HUES48 (cell line): Measurements from ENCODE around the gene USP6NL.
A peak's percentile ranks its signal among the peaks of the same experiment; 100 is the strongest.

ENCODE experiments used
- H3K27ac ChIP-seq: one replicate; pipeline ENCODE4 v1.7.0; 2013; ENCODE audit warnings: low read depth, low read length, inconsistent platforms
- H3K27me3 ChIP-seq: 2 replicates; pipeline ENCODE4 v1.6.1; 2013; ENCODE audit warnings: mild to moderate bottlenecking, low read length; ENCODE audit not compliant: control insufficient read depth, insufficient read depth
- H3K36me3 ChIP-seq: 2 replicates; pipeline ENCODE4 v1.6.1; 2013; ENCODE audit warnings: low read length; ENCODE audit not compliant: control insufficient read depth, insufficient read depth
- H3K4me1 ChIP-seq: 2 replicates; pipeline ENCODE4 v1.6.1; 2013; ENCODE audit warnings: mild to moderate bottlenecking, low read length; ENCODE audit not compliant: control insufficient read depth, insufficient read depth
- H3K4me3 ChIP-seq: 2 replicates; pipeline ENCODE4 v1.5.1; 2013; ENCODE audit warnings: mild to moderate bottlenecking, low read depth, low read length
- H3K9ac ChIP-seq: 2 replicates; pipeline ENCODE4 v1.6.1; 2013; ENCODE audit warnings: mild to moderate bottlenecking, low read depth, low read length, moderate library complexity
- H3K9me3 ChIP-seq: 2 replicates; pipeline ENCODE4 v1.6.1; 2013; ENCODE audit warnings: low read length; ENCODE audit not compliant: control insufficient read depth, insufficient read depth

Gene USP6NL

DNA sequence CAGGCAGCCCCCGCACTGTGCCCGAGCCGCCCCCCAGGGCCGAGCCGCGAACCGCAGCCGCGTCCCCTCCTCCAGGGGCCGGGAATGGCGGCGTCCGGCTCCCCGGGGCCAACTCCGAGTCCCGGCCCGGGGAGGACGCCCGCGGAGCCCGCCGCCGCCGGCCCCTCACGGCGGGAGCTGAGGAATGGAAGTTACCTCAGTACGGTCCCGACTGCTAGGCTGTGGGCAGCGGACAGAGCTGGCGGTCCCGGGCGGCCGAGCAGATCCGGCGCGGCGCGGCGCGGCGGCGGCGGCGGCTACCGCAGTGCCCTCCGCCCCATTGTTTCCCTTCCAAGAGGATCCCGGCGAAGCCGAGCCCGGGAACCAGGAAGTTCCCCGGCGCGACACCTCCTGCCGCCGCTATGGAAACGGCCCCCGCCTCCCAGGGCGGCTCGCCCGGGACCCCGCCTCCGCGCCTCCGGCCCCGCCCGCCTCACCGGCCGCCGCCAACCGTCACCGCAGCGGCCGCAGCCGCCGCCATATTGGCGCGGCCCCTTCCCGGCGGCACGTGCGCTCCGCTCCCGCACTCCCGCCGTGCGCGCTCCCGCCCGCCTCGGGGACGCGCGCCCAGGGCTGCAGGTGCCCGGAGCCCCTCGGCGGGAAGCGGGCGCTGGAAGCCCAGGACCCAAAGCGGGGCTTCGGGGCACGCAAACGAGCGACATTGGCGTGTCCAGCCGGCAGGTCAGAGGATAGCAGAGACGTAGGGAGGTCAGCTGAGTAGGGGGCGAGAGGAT is at the start of gene USP6NL:
TSS of gene USP6NL (minus strand) at position 403 of the 773 bp plus-strand sequence. CDS start 14,016 bp downstream, outside the sequence.
- H3K4me3 ChIP-seq = peak within 1 kb of the TSS; percentile 94
- H3K27ac ChIP-seq = peak within 1 kb of the TSS; percentile 96

DNA sequence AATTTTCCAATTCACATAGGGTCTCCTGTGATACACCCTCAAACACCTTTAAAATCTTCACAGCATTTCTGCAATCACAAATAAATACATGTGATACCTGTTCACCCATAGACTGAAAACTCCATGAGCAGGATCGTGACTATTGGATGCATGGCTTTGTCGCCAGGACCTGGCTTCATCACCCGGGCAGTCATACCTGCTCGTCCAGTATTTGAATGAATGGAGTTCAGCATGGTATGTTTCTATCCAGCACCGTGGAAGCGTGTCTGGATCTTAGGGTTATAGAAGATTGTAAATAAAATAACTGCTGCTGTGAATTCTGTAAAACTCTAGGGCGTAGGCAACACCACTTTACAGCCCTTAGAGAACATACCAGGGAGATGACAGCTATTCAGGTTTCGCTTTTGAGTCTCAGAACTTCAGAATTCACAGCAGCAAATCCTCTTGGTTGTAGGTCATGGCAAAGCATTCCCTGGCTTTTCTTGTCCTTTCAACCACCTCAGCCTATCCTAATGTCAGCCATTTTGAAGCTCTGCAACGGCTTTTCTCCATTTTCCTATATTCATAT is 47.4 kb upstream of the USP6NL start:
- Histone ChIP-seq H3K4me1 (no peaks in the 10 kb centered on the region), H3K36me3 (no peaks in the 10 kb centered on the region), H3K27ac (no peak overlapping the region), H3K4me3 (no peak overlapping the region), H3K27me3 (no peaks in the 10 kb centered on the region), H3K9ac (no peak overlapping the region), H3K9me3 (no peaks in the 10 kb centered on the region)

More for the DNA sequence above, at the start of gene USP6NL:
- Histone ChIP-seq H3K9me3 (no peaks in the 10 kb centered on the region), H3K4me1 (peaks cover 28% of the 10 kb centered on the region), H3K36me3 (no peaks in the 10 kb centered on the region), H3K27me3 (peaks cover 8% of the 10 kb centered on the region), H3K9ac (peak within 1 kb of the TSS; percentile 86)

DNA sequence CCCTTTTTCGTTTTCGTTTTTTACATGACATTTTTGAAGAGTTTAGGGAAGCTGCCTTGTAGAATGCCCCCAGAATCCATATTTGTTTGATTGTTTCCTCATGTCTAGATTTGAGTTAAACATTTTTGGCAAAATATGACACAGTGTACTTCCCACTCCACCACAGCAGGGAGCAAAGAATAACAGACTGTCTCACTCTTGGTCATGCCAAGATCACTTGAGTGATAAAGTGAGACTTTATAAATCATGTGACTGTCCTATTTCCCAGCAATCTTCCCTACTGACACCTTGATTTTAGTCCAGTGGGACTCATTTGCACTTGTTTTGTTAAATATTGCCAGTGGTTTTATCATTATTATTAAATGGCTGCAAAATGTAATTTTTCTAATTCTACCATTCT is 44.4 kb upstream of the USP6NL start:
- H3K27me3 ChIP-seq = no peaks in the 10 kb centered on the region
- no peaks in the 10 kb centered on the region for H3K4me1 ChIP-seq
- H3K9ac ChIP-seq = no peak overlapping the region
- H3K9me3 ChIP-seq = no peaks in the 10 kb centered on the region
- no peak overlapping the region for H3K27ac ChIP-seq
- H3K36me3 ChIP-seq = no peaks in the 10 kb centered on the region
- H3K4me3 ChIP-seq = no peak overlapping the region

DNA sequence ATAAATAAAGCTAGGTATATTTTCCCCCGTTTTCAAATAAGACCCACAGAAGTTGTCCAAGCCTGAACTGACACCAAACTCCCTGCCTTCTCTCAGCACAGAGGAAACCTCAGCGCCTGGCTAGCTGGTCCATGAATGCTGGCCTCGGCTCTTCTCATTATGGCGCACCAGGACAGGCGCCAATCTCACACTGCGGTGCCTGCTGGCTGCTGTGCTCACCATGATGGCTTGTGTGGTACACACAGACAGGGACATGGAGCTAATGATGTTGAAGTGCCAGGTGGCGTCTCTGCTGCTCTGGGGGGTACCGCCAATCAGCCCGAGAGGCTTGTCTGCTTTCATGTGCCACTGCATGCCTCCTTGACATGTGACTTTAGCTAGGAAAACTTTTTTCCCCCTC is 43.2 kb upstream of the USP6NL start:
- Histone ChIP-seq H3K4me1 (no peaks in the 10 kb centered on the region), H3K27ac (no peak overlapping the region), H3K36me3 (no peaks in the 10 kb centered on the region), H3K9ac (no peak overlapping the region), H3K27me3 (no peaks in the 10 kb centered on the region), H3K9me3 (no peaks in the 10 kb centered on the region), H3K4me3 (no peak overlapping the region)

DNA sequence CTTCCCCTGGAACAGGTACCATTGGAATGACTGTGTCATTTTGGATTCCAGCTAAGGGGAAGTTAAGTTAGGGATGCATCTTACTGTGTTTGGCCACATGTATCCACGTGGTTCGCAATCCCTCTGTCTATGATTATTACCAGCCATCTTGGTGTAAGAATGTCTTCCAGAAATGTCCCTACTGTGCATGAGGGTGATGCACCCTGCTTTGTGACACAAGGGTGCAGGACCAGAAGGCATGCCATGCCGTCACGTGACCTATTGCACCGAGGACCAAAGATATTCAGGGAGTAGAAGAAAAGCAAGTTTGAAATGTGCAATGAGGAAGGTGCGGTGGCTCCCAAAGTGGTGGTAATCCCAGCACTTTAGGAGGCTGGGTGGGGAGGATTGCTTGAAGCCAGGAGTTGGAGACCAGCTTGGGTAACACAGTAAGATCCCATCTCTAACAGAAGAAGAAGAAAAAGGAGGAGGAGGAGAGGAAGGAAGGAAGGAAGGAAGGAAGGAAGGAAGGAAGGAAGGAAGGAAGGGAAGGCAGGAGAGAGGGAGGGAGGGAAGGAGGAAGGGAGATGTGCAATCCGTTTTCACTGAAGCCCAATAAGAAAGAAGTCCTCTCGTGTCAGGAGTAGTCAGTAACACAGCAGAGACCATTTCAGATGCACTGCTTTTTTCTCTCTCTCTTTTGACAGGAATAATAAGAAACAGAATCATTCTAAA is 42.5 kb upstream of the USP6NL start:
- no peak overlapping the region for H3K27ac ChIP-seq
- no peak overlapping the region for H3K9ac ChIP-seq
- H3K4me3 ChIP-seq = no peak overlapping the region
- no peaks in the 10 kb centered on the region for H3K4me1 ChIP-seq
- H3K27me3 ChIP-seq = no peaks in the 10 kb centered on the region
- no peaks in the 10 kb centered on the region for H3K36me3 ChIP-seq
- no peaks in the 10 kb centered on the region for H3K9me3 ChIP-seq

DNA sequence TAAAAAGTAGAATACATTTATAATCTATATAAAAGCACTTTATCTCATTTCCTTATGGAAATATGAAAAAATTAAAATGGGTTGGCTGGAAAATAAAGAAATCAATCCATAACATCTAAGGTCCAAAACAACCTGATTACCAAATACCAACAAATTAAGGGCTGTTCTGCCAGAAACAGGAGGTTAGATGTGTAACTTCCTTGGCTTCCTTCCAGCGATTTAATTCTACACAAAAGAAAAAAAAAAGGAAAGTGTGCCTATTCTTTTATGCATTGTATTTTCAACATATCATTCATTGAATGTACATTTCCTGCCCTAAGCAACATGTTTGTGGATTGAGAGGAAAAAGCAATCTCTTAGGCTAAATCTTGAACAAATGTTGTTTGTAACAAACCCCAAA is 36.2 kb upstream of the USP6NL start:
- H3K9me3 ChIP-seq = no peaks in the 10 kb centered on the region
- no peak overlapping the region for H3K9ac ChIP-seq
- H3K4me1 ChIP-seq = no peaks in the 10 kb centered on the region
- H3K36me3 ChIP-seq = no peaks in the 10 kb centered on the region
- no peak overlapping the region for H3K4me3 ChIP-seq
- H3K27ac ChIP-seq = no peak overlapping the region
- no peaks in the 10 kb centered on the region for H3K27me3 ChIP-seq

DNA sequence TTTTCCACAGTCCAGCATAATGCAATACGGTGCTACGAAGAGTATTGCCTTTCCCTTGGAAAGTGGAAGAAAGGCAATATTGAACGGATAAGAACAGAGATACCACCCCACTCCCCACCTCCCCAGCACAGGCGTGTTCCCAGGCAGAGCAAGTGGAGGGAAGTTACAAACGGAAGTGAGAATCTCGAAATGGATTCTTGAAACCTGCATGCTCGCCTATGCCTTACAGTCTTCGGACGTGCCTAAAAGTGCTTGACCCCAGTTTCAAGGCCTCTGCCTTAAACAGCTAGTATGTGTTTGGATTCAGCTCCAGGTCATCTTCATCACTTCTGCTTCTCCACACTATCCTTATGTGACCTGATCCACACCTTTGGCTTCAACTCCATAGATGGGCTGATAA is 35.0 kb upstream of the USP6NL start:
- Histone ChIP-seq H3K36me3 (no peaks in the 10 kb centered on the region), H3K27ac (no peak overlapping the region), H3K27me3 (no peaks in the 10 kb centered on the region), H3K4me3 (no peak overlapping the region), H3K9ac (no peak overlapping the region), H3K4me1 (no peaks in the 10 kb centered on the region), H3K9me3 (no peaks in the 10 kb centered on the region)

DNA sequence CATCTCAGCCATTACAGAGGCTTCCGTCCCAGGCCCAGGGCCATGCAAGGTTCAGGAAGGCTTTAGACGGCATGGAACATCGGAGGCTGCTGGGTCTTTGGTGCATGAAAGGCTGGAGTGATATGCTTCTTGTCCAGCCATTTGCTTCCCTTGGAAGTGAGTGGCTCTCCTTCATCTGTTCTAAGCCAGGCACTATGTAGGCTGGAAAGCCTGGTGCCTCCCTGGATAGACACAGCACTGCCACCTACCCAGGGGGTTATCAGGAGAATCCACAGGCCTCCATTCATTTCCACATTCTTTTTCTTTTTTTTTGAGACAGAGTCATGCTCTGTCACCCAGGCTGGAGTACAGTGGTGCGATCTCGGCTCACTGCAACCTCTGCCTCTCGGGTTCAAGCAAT is 31.6 kb upstream of the USP6NL start:
- no peaks in the 10 kb centered on the region for H3K9me3 ChIP-seq
- H3K4me3 ChIP-seq = no peak overlapping the region
- H3K27me3 ChIP-seq = no peaks in the 10 kb centered on the region
- H3K27ac ChIP-seq = no peak overlapping the region
- H3K9ac ChIP-seq = no peak overlapping the region
- H3K4me1 ChIP-seq = no peaks in the 10 kb centered on the region
- no peaks in the 10 kb centered on the region for H3K36me3 ChIP-seq

DNA sequence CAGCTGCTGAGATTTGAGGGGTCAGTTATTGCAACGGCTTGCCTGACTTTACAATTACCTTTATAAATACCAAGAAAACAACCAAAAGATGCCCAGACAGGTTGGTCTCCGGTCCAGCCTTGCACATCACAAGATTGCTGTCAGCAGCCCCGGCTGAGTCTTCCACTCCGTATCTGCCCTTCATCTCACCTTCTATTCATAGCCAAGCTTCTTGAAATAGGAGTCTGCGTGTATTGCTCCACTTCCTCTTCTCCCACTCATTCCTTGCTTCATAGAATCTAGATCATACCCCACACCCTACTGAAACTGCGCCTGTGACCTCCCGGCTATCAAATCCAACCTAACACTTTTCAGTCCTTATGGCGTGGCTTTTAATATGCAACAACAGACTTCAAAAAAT is 31.1 kb upstream of the USP6NL start:
- Histone ChIP-seq H3K4me1 (no peaks in the 10 kb centered on the region), H3K36me3 (no peaks in the 10 kb centered on the region)

DNA sequence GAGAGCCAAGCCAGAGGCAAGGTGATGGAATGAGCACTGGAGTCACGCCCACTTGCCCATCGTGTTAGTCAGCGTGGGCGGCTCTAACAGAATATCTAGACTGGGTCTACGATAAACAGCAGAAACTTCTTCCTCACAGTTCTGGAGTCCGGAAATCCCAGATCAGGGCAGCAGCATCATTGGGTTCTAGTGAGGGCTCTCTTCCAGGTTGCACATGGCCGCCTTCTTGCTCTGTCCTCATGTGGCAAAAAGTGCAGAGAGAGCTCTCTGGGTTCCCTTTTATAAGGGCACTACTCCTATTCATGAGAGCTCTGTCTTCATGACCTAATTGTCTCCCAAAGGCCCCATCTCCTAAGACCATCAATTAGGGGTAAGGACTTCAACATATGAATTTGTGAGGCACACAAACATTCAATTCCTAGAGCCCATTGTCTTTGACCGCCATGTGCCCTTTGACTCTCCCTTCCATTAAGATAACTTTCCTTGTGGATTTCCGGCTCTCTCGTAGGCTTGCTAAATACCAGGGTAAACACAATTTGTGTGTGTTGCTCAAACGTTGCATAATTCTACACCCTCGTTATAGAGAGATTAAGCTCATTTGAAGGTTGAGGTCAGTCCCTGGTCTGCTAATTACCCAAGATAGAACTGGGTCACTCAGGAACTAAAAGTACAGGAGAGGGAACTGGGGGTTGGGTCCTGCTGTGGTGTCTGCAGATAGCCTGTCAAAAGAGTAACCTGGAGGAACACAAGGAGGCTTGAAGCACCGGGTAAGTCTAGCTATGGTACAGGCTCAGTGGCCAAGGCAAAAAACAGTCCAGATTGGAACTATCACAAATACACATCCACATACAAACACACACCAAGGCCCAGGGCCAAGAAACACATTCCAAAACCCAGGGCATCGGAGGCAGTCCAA is 28.7 kb upstream of the USP6NL start:
- Histone ChIP-seq H3K27me3 (no peaks in the 10 kb centered on the region), H3K9ac (no peak overlapping the region), H3K9me3 (no peaks in the 10 kb centered on the region), H3K4me1 (no peaks in the 10 kb centered on the region), H3K36me3 (no peaks in the 10 kb centered on the region), H3K4me3 (no peak overlapping the region), H3K27ac (no peak overlapping the region)

More for the DNA sequence above, 31.1 kb upstream of the USP6NL start:
- Histone ChIP-seq H3K9me3 (no peaks in the 10 kb centered on the region), H3K27me3 (no peaks in the 10 kb centered on the region), H3K9ac (no peak overlapping the region), H3K4me3 (no peak overlapping the region), H3K27ac (no peak overlapping the region)
